K562 (cell line): ENCODE measurements around the gene PTCH1. TPM values are rescaled to one million over a fixed set of nuclear protein-coding genes. Genes with fewer than 3 reads are reported as not detected.

ENCODE experiments used
- ATAC-seq: fragments of 200-7000 bp; cut with Tn5 transposase; 3 replicates; pipeline ENCODE4 v1.9.1; 2020; ENCODE audit warnings: moderate library complexity
- BruUV-seq: library from RNA; stranded (reverse); fragments of 400-500 nt; replicated peaks from 2 replicates; lab custom pipeline; 2021; lab: Mats Ljungman, UMichigan
- CTCF ChIA-PET: fragments of 300-600 bp; formaldehyde crosslinking; extraction: SDS; loops from one replicate; lab custom pipeline; 2021; ENCODE audit warnings: low intra/inter-chr PET ratio; lab: Yijun Ruan, JAX
- POLR2A ChIA-PET: fragments of 300-600, 350-650 bp; sonication (Branson Sonifier 250); formaldehyde crosslinking; extraction: SDS; loops from one replicate; lab custom pipeline; 2021; ENCODE audit warnings: antibody characterized with exemption, inconsistent platforms; lab: Yijun Ruan, JAX
- DNase-seq, 4 experiments: peaks; one replicate each; pipeline versions ENCODE4 v3.0.0 to v3.0.0-alpha.2; 2011 to 2018; ENCODE audit warnings: low spot score in 3 of 4, mixed read lengths in 3 of 4; ENCODE audit errors: extremely low read depth in 1 of 4
- FAIRE-seq: peaks from 2 replicates; lab custom pipeline; 2011; peaks lifted over from hg19 to GRCh38; lab: Jason Lieb, UNC
- H2AFZ ChIP-seq: 2 replicates; pipeline ENCODE4 v1.6.0; 2011; ENCODE audit warnings: low read depth, low read length, control low read depth, inconsistent platforms
- H3K27ac ChIP-seq: fragments of 200-600 bp; 3 replicates; pipeline ENCODE4 v1.8.0; 2011; ENCODE audit warnings: low read depth, mild to moderate bottlenecking, control low read depth, inconsistent platforms, low read length, moderate library complexity, mixed read lengths; ENCODE audit errors: extremely low read depth
- H3K27me3 ChIP-seq, 2 experiments: fragments of 300-600 bp in 1 of 2; 2 replicates in 1 of 2; 3 replicates in 1 of 2; pipeline versions ENCODE4 v1.6.0 to v1.8.0; 2011; ENCODE audit warnings: inconsistent platforms in 2 of 2, low read length in 2 of 2, mild to moderate bottlenecking in 1 of 2, mixed read lengths in 1 of 2, moderate library complexity in 1 of 2; ENCODE audit not compliant: control insufficient read depth in 2 of 2, insufficient read depth in 2 of 2
- H3K36me3 ChIP-seq: fragments of 300-600 bp; 3 replicates; pipeline ENCODE4 v1.8.0; 2011; ENCODE audit warnings: mild to moderate bottlenecking, low read length, inconsistent platforms; ENCODE audit not compliant: control insufficient read depth, insufficient read depth
- H3K4me1 ChIP-seq, 2 experiments: fragments of 200-600 bp in 1 of 2; replicated peaks in 1 of 2; 2 replicates in 1 of 2; 3 replicates in 1 of 2; pipeline versions ENCODE4 v1.5.1 to v1.8.0; 2011; ENCODE audit warnings: inconsistent platforms in 2 of 2, low read length in 2 of 2, mild to moderate bottlenecking in 1 of 2, mixed read lengths in 1 of 2, moderate library complexity in 1 of 2; ENCODE audit not compliant: control insufficient read depth in 2 of 2, insufficient read depth in 2 of 2
- H3K4me2 ChIP-seq: 2 replicates; pipeline ENCODE4 v1.6.1; 2011; ENCODE audit warnings: low read length, control low read depth, inconsistent platforms, mixed read lengths; ENCODE audit not compliant: insufficient read depth
- H3K4me3 ChIP-seq: fragments of 200-600 bp; sonication (generic), shearing (Covaris generic); 2 replicates; pipeline ENCODE4 v1.5.1; 2016; ENCODE audit warnings: control low read depth, inconsistent platforms
- H3K79me2 ChIP-seq: fragments of 200-600 bp; 3 replicates; pipeline ENCODE4 v1.8.0; 2011; ENCODE audit warnings: low read length, inconsistent platforms; ENCODE audit not compliant: control insufficient read depth, insufficient read depth
- H3K9ac ChIP-seq, 2 experiments: 2 replicates each; pipeline versions ENCODE4 v1.6.0 to v1.6.1; 2011; ENCODE audit warnings: low read depth in 2 of 2, low read length in 2 of 2, control low read depth in 1 of 2, inconsistent platforms in 1 of 2, mild to moderate bottlenecking in 1 of 2, mixed read lengths in 1 of 2; ENCODE audit not compliant: insufficient read depth in 1 of 2
- H3K9me1 ChIP-seq: one replicate; pipeline ENCODE4 v1.6.0; 2011; ENCODE audit warnings: inconsistent platforms, mild to moderate bottlenecking, low read length, moderate library complexity; ENCODE audit not compliant: control insufficient read depth, insufficient read depth
- H3K9me3 ChIP-seq: replicated peaks from 2 replicates; pipeline ENCODE4 v1.5.1; 2011; ENCODE audit warnings: low read depth, low read length, inconsistent platforms; ENCODE audit not compliant: control insufficient read depth, insufficient read depth
- H4K20me1 ChIP-seq: replicated peaks from 2 replicates; pipeline ENCODE4 v1.6.1; 2011; ENCODE audit warnings: low read length, inconsistent platforms, mixed read lengths; ENCODE audit not compliant: control insufficient read depth, insufficient read depth
- EGR1 ChIP-seq: fragments of 450-650 bp; conservative IDR thresholded peaks from 2 replicates; pipeline ENCODE4 v1.6.1; 2017; ENCODE audit warnings: mild to moderate bottlenecking
- KLF1 ChIP-seq: fragments of 450-650 bp; IDR thresholded peaks from 2 replicates; pipeline ENCODE4 v1.6.1; 2016; ENCODE audit warnings: missing genetic modification characterization, missing compliant biosample characterization
- MXI1 ChIP-seq: IDR thresholded peaks from 2 replicates; pipeline ENCODE4 v1.6.1; 2011; ENCODE audit warnings: low read depth, mild to moderate bottlenecking, improper control_type of control experiment, low read length
- POLR2G ChIP-seq: fragments of 200-400 bp; formaldehyde crosslinking; IDR thresholded peaks from 2 replicates; pipeline ENCODE4 v1.6.1; 2017; ENCODE audit warnings: low read depth, mild to moderate bottlenecking, antibody characterized with exemption, low read length, moderate library complexity
- RBFOX2 ChIP-seq: fragments of 200-400 bp; formaldehyde crosslinking; IDR thresholded peaks from 2 replicates; pipeline ENCODE4 v1.6.1; 2017; ENCODE audit warnings: low read depth, mild to moderate bottlenecking, low read length, moderate library complexity
- SIX5 ChIP-seq, 2 experiments: IDR thresholded peaks; 2 replicates each; pipeline ENCODE4 v1.6.1; 2011; ENCODE audit warnings: low read length in 2 of 2, borderline replicate concordance in 1 of 2, low read depth in 1 of 2, mild to moderate bottlenecking in 1 of 2, moderate library complexity in 1 of 2; ENCODE audit not compliant: insufficient read depth in 1 of 2
- SRSF9 ChIP-seq: fragments of 200-400 bp; formaldehyde crosslinking; IDR thresholded peaks from 2 replicates; pipeline ENCODE4 v1.6.1; 2017; ENCODE audit warnings: low read depth, low read length, borderline replicate concordance
- ZC3H4 ChIP-seq: sonication (generic); formaldehyde crosslinking; IDR thresholded peaks from 2 replicates; pipeline ENCODE4 v1.9.0; 2021; ENCODE audit warnings: missing genetic modification reagents, borderline replicate concordance
- WGBS: fragments of 100-300 bp; shearing (Covaris generic); methylation state at CpG from one replicate; pipeline ENCODE4 v1.1.6; 2016; ENCODE audit warnings: low coverage, mixed read lengths; ENCODE audit not compliant: insufficient coverage; ENCODE audit errors: missing lambda C conversion rate; 5-methylcytosine and 5-hydroxymethylcytosine counted together
- in situ Hi-C: fragments of 300-500 bp; cut with MboI; formaldehyde crosslinking; loops from 4 replicates; pipeline ENCODE4 v1.15.0; 2018; ENCODE audit warnings: inconsistent platforms, mixed read lengths
- intact Hi-C: fragments of 100-400 bp; cut with micrococcal nuclease; formaldehyde crosslinking; loops from 2 replicates; pipeline ENCODE4 v1.14.2; 2022
- polyA plus RNA-seq, 8 experiments: library from polyadenylated mRNA; depleted of rRNA in 4 of 8; stranded (reverse) in 5 of 8; unstranded in 3 of 8; fragments of >200 nt; fragmentation: Nextera tagmentation in 2 of 8; fragmentation: Illumina TruSeq in 1 of 8; extraction: Ambion mirVana in 2 of 8; extraction: Trizol in 1 of 8; gene quantifications; 2 replicates each; pipeline versions ENCODE4 v1.2.1 to v1.2.3, GENCODE V29; 2011 to 2014; ENCODE audit warnings: inconsistent platforms in 1 of 8, missing spikeins in 1 of 8
- total RNA-seq, 7 experiments: library from RNA; depleted of rRNA in 6 of 7; stranded (reverse); fragments of >200 nt in 6 of 7; fragmentation: Illumina TruSeq in 2 of 7; extraction: Trizol in 2 of 7; gene quantifications; 2 replicates each; pipeline versions ENCODE4 v1.2.1 to v1.2.3, GENCODE V29; 2011 to 2021; ENCODE audit warnings: low replicate concordance in 1 of 7
- TF ChIP-seq, protein P1 (sequence below), 3 experiments: fragments of 200-800 bp in 1 of 3; sonication (Bioruptor generic) in 1 of 3; sonication (generic) in 1 of 3; formaldehyde crosslinking in 1 of 3; IDR thresholded peaks; 2 replicates each; pipeline versions ENCODE4 v1.6.1 to v1.8.0; 2016 to 2022; ENCODE audit warnings: mild to moderate bottlenecking in 2 of 3, missing compliant biosample characterization in 2 of 3, missing genetic modification characterization in 2 of 3, missing genetic modification reagents in 1 of 3
- TF ChIP-seq, protein P2 (sequence below), 2 experiments: IDR thresholded peaks in 1 of 2; conservative IDR thresholded peaks in 1 of 2; 2 replicates each; pipeline ENCODE4 v1.6.1; 2016; ENCODE audit warnings: low read depth in 2 of 2, mild to moderate bottlenecking in 1 of 2, missing compliant biosample characterization in 1 of 2, missing genetic modification characterization in 1 of 2, moderate library complexity in 1 of 2
- TF ChIP-seq, protein P3 (sequence below), 2 experiments: fragments of 450-650 bp in 1 of 2; sonication (generic) in 1 of 2; formaldehyde crosslinking in 1 of 2; IDR thresholded peaks in 1 of 2; conservative IDR thresholded peaks in 1 of 2; 2 replicates each; pipeline versions ENCODE4 v1.6.1 to v1.8.1; 2016 to 2023; ENCODE audit warnings: mild to moderate bottlenecking in 2 of 2, moderate library complexity in 2 of 2, inconsistent platforms in 1 of 2, missing genetic modification reagents in 1 of 2

The PTCH1 gene
- total and polyA plus RNA-seq, 9 of the 15 experiments (the other 6 are each of a cell fraction or from before 2014, with no cell fraction given): 0.70 to 9.9 (median 3.8) TPM

DNA sequence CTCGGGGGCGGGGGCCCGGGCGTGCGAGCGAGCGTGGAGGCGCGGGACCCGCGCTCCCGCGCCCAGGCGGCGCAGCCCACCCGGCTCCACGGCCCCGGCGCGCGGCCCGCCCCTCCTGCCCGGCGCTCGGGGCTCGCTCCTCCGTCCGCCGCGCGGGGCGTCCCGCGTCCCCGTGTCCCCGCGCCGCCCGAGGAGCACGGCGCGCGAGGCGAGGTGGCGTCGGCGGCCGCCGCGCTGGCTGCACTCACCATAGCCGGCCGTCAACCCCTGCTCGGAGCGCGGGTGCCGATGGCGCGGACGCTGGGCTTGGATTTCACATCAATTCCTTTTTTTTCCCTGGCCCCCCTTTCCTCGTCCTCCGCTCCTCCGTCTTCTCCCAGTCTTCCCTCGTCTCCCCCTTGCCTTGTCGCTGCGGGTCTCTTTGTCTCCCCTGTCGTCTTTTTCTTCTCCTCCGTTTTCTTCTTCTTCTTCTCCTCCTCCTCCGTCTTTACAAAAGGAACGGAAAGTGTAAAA lies 494 bp downstream of the PTCH1 start (continued):
- TF ChIP-seq, protein P1, sequence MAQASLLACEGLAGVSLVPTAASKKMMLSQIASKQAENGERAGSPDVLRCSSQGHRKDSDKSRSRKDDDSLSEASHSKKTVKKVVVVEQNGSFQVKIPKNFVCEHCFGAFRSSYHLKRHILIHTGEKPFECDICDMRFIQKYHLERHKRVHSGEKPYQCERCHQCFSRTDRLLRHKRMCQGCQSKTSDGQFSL (CRISPR knock-in tag; IDR thresholded peaks at IDR 0.05): no peak
- TF ChIP-seq, protein P1 (tag; IDR thresholded peaks at IDR 0.05): no peak
- TF ChIP-seq POLR2G (peak; percentile 53; the same call in 1 of the 2 replicates), KLF1 (no peak), SIX5 (IDR thresholded peaks at IDR 0.05; ENCODE audit: borderline replicate concordance in 1 of 2, insufficient read depth in 1 of 2, low read depth in 1 of 2, low read length in 2 of 2) (no peak), SRSF9 (no peak)

DNA sequence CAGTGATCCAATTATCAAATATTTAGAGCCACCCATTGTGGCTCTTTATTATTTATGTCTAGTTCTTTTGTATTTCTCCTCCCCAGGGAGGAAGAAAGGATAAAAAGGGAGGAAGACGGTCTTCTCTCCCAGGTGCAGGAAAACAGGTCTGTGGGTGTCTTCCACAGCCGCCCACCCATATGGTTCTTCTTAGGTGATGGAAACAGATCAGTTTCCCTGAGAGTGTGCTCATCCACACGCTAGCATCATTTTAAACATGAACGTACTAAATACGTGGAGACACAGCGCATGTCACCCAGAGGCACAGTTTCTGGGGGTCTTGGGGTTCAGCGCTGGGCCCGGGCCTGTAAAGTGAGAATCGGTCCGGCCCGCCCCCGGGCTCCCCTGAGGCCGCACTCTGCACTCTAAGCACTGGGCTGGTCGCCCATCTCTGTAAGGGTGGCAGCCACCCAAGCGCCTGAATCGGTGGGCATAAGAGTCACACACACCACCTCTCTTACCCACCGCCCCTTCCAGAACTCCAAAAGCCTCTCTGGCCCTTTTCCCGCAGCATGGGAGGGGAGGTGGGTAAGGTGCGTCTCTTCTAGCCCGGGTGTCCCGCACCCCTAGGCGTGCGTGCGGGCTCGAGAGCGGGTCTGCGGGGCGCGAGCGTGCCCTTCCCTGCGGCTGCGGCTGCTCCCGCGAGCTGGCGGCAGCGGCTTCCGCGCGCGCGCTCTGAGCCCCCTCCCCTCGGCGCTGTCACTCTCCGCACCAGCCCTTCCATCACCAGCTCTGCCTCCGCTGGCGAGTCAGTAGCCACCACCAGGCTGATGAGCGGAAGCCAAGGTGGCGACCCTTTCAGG lies 1.3 kb downstream of the PTCH1 start:
- intact Hi-C loops: no loop called here
- no TSS peak for BruUV-seq
- Histone ChIP-seq H3K9me3 (no peaks in the 10 kb centered on the region), H3K27ac (no peak overlapping the region), H3K79me2 (peaks cover 34% of the 10 kb centered on the region), H3K9ac (peak overlapping the region; percentile 39 to 87; a peak in 3 of 4 replicates), H3K9me1 (no peaks in the 10 kb centered on the region), H3K36me3 (no peaks in the 10 kb centered on the region; the same call in 2 of the 3 replicates), H2AFZ (peak overlapping the region; percentile 62), H4K20me1 (no peaks in the 10 kb centered on the region), H3K4me2 (peak overlapping the region; percentile 89), H3K27me3 (no peaks in the 10 kb centered on the region), H3K4me3 (peak overlapping the region; percentile 63), H3K4me1 (peaks cover 20 to 30% of the 10 kb centered on the region in 2 experiments; a peak in 4 of 5 replicates)
- in situ Hi-C loops: no loop called here
- WGBS: 21% methylated on average over 44 of the region's 48 CpGs
- POLR2A ChIA-PET: interaction anchor here (0.5 to 1.0 kb wide), 3 partner anchors 59 to 824 kb away, joined by 3 read pairs; no protein-coding TSS in a partner anchor
- CTCF ChIA-PET: no interaction called here
- FAIRE-seq: no peak
- peak; percentile 34 for ATAC-seq
- DNase-seq: peak in 2 of 4 experiments; percentile 47 to 54
- no peak for TF ChIP-seq MXI1
- TF ChIP-seq, protein P2, sequence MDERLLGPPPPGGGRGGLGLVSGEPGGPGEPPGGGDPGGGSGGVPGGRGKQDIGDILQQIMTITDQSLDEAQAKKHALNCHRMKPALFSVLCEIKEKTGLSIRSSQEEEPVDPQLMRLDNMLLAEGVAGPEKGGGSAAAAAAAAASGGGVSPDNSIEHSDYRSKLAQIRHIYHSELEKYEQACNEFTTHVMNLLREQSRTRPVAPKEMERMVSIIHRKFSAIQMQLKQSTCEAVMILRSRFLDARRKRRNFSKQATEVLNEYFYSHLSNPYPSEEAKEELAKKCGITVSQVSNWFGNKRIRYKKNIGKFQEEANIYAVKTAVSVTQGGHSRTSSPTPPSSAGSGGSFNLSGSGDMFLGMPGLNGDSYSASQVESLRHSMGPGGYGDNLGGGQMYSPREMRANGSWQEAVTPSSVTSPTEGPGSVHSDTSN (CRISPR knock-in tag; IDR thresholded peaks at IDR 0.05; ENCODE audit: low read depth): peak; percentile 37; the same call in 1 of the 2 replicates
- TF ChIP-seq, protein P2 (tag; conservative IDR thresholded peaks at IDR 0.05; ENCODE audit: low read depth): no peak
- TF ChIP-seq EGR1: 0 out of 2 replicates have a peak, but pooled peaks have one; percentile 13
- TF ChIP-seq ZC3H4: no peak
- TF ChIP-seq, protein P3, sequence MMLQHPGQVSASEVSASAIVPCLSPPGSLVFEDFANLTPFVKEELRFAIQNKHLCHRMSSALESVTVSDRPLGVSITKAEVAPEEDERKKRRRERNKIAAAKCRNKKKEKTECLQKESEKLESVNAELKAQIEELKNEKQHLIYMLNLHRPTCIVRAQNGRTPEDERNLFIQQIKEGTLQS (IDR thresholded peaks at IDR 0.05): no peak
- TF ChIP-seq, protein P3 (CRISPR knock-in tag; conservative IDR thresholded peaks at IDR 0.05): no peak
- peak; percentile 79 for TF ChIP-seq POLR2G
- peak; percentile 65; the same call in 1 of the 2 replicates for TF ChIP-seq RBFOX2
